K562 (cell line): ENCODE measurements around the gene ATP2A2. TPM values are rescaled to one million over a fixed set of nuclear protein-coding genes. Genes with fewer than 3 reads are reported as not detected.

Experiments used
- BCLAF1 ChIP-seq, 2 experiments: fragments of 450-650 bp in 1 of 2; IDR thresholded peaks; 2 replicates each; pipeline ENCODE4 v1.6.1; 2011 to 2017; ENCODE audit warnings: low read depth in 2 of 2, antibody characterized with exemption in 1 of 2, borderline replicate concordance in 1 of 2, low read length in 1 of 2, mild to moderate bottlenecking in 1 of 2, mixed read lengths in 1 of 2; ENCODE audit not compliant: control insufficient read depth in 1 of 2
- DACH1 ChIP-seq: fragments of 450-650 bp; IDR thresholded peaks from 2 replicates; pipeline ENCODE4 v1.6.1; 2018; ENCODE audit not compliant: partially characterized antibody
- GTF2F1 ChIP-seq: IDR thresholded peaks from 2 replicates; pipeline ENCODE4 v1.6.1; 2011; ENCODE audit warnings: low read depth, low read length, improper control_type of control experiment
- HDGF ChIP-seq: fragments of 450-650 bp; IDR thresholded peaks from 2 replicates; pipeline ENCODE4 v1.6.1; 2016
- XRCC5 ChIP-seq: fragments of 200-400 bp; formaldehyde crosslinking; IDR thresholded peaks from 2 replicates; pipeline ENCODE4 v1.6.1; 2017; ENCODE audit warnings: low read depth, mild to moderate bottlenecking, low read length
- ZBTB1 ChIP-seq: sonication (generic); formaldehyde crosslinking; IDR thresholded peaks from 2 replicates; pipeline ENCODE4 v1.8.1; 2023; ENCODE audit warnings: missing genetic modification reagents, low read depth, mild to moderate bottlenecking, borderline replicate concordance
- ZFP36 ChIP-seq: fragments of 150-350 bp; IDR thresholded peaks from 2 replicates; pipeline ENCODE4 v1.6.1; 2018; ENCODE audit warnings: low read length, low read depth; ENCODE audit not compliant: partially characterized antibody
- ZNF282 ChIP-seq: sonication (generic); formaldehyde crosslinking; IDR thresholded peaks from 2 replicates; pipeline ENCODE4 v1.8.1; 2023; ENCODE audit warnings: missing genetic modification reagents
- ZNF778 ChIP-seq: fragments of 450-650 bp; formaldehyde crosslinking; IDR thresholded peaks from 2 replicates; pipeline ENCODE4 v1.4.0; 2020; ENCODE audit warnings: mild to moderate bottlenecking, moderate library complexity
- polyA plus RNA-seq, 8 experiments: library from polyadenylated mRNA; depleted of rRNA in 4 of 8; stranded (reverse) in 5 of 8; unstranded in 3 of 8; fragments of >200 nt; fragmentation: Nextera tagmentation in 2 of 8; fragmentation: Illumina TruSeq in 1 of 8; extraction: Ambion mirVana in 2 of 8; extraction: Trizol in 1 of 8; gene quantifications; 2 replicates each; pipeline versions ENCODE4 v1.2.1 to v1.2.3, GENCODE V29; 2011 to 2014; ENCODE audit warnings: inconsistent platforms in 1 of 8, missing spikeins in 1 of 8
- total RNA-seq, 7 experiments: library from RNA; depleted of rRNA in 6 of 7; stranded (reverse); fragments of >200 nt in 6 of 7; fragmentation: Illumina TruSeq in 2 of 7; extraction: Trizol in 2 of 7; gene quantifications; 2 replicates each; pipeline versions ENCODE4 v1.2.1 to v1.2.3, GENCODE V29; 2011 to 2021; ENCODE audit warnings: low replicate concordance in 1 of 7
- TF ChIP-seq, protein P1 (sequence below): fragments of 450-650 bp; IDR thresholded peaks from 2 replicates; pipeline ENCODE4 v1.6.1; 2017; ENCODE audit warnings: antibody characterized with exemption, mild to moderate bottlenecking
- TF ChIP-seq, protein P2 (sequence below): sonication (generic); formaldehyde crosslinking; IDR thresholded peaks from 2 replicates; pipeline ENCODE4 v1.8.0; 2023; ENCODE audit warnings: mild to moderate bottlenecking, missing genetic modification reagents
- TF ChIP-seq, protein P3 (sequence below): fragments of 450-650 bp; conservative IDR thresholded peaks from 2 replicates; pipeline ENCODE4 v1.6.1; 2016; ENCODE audit warnings: missing genetic modification characterization, low read depth, mild to moderate bottlenecking, missing compliant biosample characterization, moderate library complexity

ATP2A2 gene
- total and polyA plus RNA-seq, 9 of the 15 experiments (the other 6 are each of a cell fraction or from before 2014, with no cell fraction given), result 5.2 to 205 (median 51.6) TPM

DNA sequence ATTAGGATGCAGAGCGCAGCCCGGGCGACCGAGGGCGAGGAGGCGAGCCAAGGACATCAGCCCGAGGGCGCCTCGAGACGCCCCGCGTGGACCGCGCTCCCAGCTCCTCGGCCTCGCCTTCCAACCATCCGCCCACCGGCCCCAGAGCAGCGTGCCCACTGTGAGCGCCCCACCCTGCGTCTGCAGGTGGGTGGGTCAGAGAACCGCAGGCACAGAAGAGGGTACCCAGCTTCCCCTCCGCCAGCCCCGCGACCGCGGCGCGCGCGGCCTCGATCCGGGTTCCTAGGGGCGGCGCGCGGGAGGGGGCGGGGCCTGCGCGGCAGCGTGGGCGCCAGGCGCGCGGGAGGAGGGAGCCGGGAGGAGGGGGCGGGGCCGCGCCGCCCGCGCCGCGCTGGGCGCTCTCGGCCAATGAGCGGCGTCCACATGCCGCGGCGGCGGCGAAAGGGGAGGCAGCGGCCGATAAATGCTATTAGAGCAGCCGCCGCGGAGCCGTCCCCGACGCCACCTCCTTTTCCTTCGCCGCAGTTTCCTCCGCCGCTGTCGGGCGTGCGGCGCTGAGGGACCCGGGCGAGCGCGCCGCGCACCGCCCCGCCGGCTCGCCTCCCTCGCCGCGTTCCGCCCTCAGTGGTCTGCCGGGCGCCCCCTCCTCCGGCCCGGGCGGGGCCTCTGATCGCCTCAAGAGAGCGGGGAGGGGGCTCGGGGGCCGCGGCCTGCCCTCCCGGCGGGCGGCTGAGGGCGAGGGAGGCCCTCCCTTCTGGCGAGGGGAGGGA is at the start of gene ATP2A2 (continued):
- TF ChIP-seq, protein P1, sequence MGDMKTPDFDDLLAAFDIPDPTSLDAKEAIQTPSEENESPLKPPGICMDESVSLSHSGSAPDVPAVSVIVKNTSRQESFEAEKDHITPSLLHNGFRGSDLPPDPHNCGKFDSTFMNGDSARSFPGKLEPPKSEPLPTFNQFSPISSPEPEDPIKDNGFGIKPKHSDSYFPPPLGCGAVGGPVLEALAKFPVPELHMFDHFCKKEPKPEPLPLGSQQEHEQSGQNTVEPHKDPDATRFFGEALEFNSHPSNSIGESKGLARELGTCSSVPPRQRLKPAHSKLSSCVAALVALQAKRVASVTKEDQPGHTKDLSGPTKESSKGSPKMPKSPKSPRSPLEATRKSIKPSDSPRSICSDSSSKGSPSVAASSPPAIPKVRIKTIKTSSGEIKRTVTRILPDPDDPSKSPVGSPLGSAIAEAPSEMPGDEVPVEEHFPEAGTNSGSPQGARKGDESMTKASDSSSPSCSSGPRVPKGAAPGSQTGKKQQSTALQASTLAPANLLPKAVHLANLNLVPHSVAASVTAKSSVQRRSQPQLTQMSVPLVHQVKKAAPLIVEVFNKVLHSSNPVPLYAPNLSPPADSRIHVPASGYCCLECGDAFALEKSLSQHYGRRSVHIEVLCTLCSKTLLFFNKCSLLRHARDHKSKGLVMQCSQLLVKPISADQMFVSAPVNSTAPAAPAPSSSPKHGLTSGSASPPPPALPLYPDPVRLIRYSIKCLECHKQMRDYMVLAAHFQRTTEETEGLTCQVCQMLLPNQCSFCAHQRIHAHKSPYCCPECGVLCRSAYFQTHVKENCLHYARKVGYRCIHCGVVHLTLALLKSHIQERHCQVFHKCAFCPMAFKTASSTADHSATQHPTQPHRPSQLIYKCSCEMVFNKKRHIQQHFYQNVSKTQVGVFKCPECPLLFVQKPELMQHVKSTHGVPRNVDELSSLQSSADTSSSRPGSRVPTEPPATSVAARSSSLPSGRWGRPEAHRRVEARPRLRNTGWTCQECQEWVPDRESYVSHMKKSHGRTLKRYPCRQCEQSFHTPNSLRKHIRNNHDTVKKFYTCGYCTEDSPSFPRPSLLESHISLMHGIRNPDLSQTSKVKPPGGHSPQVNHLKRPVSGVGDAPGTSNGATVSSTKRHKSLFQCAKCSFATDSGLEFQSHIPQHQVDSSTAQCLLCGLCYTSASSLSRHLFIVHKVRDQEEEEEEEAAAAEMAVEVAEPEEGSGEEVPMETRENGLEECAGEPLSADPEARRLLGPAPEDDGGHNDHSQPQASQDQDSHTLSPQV, result peak; percentile 79
- TF ChIP-seq ZBTB1 (CRISPR knock-in tag) (no peak), ZNF778 (CRISPR knock-in tag) (no peak), DACH1 (no peak), HDGF (no peak), GTF2F1 (0 out of 2 replicates have a peak, but pooled peaks have one; percentile 54), ZFP36 (no peak), XRCC5 (no peak), ZNF282 (CRISPR knock-in tag) (no peak), BCLAF1 (IDR thresholded peaks at IDR 0.05; ENCODE audit: borderline replicate concordance in 1 of 2, control insufficient read depth in 1 of 2, low read depth in 2 of 2, low read length in 1 of 2) (no peak)
- TF ChIP-seq, protein P2, sequence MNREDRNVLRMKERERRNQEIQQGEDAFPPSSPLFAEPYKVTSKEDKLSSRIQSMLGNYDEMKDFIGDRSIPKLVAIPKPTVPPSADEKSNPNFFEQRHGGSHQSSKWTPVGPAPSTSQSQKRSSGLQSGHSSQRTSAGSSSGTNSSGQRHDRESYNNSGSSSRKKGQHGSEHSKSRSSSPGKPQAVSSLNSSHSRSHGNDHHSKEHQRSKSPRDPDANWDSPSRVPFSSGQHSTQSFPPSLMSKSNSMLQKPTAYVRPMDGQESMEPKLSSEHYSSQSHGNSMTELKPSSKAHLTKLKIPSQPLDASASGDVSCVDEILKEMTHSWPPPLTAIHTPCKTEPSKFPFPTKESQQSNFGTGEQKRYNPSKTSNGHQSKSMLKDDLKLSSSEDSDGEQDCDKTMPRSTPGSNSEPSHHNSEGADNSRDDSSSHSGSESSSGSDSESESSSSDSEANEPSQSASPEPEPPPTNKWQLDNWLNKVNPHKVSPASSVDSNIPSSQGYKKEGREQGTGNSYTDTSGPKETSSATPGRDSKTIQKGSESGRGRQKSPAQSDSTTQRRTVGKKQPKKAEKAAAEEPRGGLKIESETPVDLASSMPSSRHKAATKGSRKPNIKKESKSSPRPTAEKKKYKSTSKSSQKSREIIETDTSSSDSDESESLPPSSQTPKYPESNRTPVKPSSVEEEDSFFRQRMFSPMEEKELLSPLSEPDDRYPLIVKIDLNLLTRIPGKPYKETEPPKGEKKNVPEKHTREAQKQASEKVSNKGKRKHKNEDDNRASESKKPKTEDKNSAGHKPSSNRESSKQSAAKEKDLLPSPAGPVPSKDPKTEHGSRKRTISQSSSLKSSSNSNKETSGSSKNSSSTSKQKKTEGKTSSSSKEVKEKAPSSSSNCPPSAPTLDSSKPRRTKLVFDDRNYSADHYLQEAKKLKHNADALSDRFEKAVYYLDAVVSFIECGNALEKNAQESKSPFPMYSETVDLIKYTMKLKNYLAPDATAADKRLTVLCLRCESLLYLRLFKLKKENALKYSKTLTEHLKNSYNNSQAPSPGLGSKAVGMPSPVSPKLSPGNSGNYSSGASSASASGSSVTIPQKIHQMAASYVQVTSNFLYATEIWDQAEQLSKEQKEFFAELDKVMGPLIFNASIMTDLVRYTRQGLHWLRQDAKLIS (CRISPR knock-in tag), result no peak
- TF ChIP-seq, protein P3, sequence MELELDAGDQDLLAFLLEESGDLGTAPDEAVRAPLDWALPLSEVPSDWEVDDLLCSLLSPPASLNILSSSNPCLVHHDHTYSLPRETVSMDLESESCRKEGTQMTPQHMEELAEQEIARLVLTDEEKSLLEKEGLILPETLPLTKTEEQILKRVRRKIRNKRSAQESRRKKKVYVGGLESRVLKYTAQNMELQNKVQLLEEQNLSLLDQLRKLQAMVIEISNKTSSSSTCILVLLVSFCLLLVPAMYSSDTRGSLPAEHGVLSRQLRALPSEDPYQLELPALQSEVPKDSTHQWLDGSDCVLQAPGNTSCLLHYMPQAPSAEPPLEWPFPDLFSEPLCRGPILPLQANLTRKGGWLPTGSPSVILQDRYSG (tag), result no peak
